Kidney (tissue), 14 donors: ENCODE measurements around the gene TRAPPC1. TPM values are rescaled to one million over a fixed set of nuclear protein-coding genes. Genes with fewer than 3 reads are reported as not detected.
A peak's percentile ranks its signal among the peaks of the same experiment; 100 is the strongest.

Source experiments
- DNase-seq, 5 donors: peaks; one replicate each; pipeline ENCODE4 v3.0.0-alpha.2; 2013 to 2020
- FAIRE-seq: peaks from 2 replicates; lab custom pipeline; 2012; peaks lifted over from hg19 to GRCh38; lab: Jason Lieb, UNC
- H3K27ac ChIP-seq, 2 donors: one replicate each; pipeline ENCODE4 v1.7.0; 2013; ENCODE audit warnings: low read depth in 2 of 2, low read length in 2 of 2, inconsistent platforms in 1 of 2
- H3K27me3 ChIP-seq: one replicate; pipeline ENCODE4 v1.7.1; 2013; ENCODE audit warnings: low read length, inconsistent platforms; ENCODE audit not compliant: control insufficient read depth, insufficient read depth
- H3K36me3 ChIP-seq, 3 donors: one replicate each; pipeline versions ENCODE4 v1.7.0 to v1.7.1; 2013; ENCODE audit warnings: low read length in 3 of 3, control low read depth in 1 of 3, inconsistent platforms in 1 of 3; ENCODE audit not compliant: insufficient read depth in 3 of 3, control insufficient read depth in 2 of 3
- H3K4me1 ChIP-seq, 3 donors: one replicate each; pipeline versions ENCODE4 v1.7.0 to v1.7.1; 2013; ENCODE audit warnings: low read length in 3 of 3, inconsistent platforms in 1 of 3, low read depth in 1 of 3; ENCODE audit not compliant: control insufficient read depth in 2 of 3, insufficient read depth in 2 of 3
- H3K4me3 ChIP-seq, 3 donors: one replicate each; pipeline versions ENCODE4 v1.7.0 to v1.8.1; 2013; ENCODE audit warnings: low read length in 3 of 3, control low read depth in 1 of 3, inconsistent platforms in 1 of 3
- H3K9ac ChIP-seq, 3 donors: one replicate each; pipeline versions ENCODE4 v1.7.0 to v1.7.1; 2013; ENCODE audit warnings: low read length in 3 of 3, control low read depth in 1 of 3, inconsistent platforms in 1 of 3
- H3K9me3 ChIP-seq, 3 donors: one replicate each; pipeline versions ENCODE4 v1.7.0 to v1.7.1; 2013; ENCODE audit warnings: low read length in 3 of 3, control low read depth in 1 of 3, inconsistent platforms in 1 of 3; ENCODE audit not compliant: control insufficient read depth in 2 of 3, insufficient read depth in 1 of 3
- CTCF ChIP-seq: IDR thresholded peaks from 3 replicates; pipeline ENCODE4 v1.5.1; 2012; ENCODE audit warnings: mild to moderate bottlenecking, moderate library complexity, borderline replicate concordance; ENCODE audit not compliant: insufficient read depth; ENCODE audit errors: extremely low read depth
- intact Hi-C: fragments of 100-400 bp; cut with DNase I; formaldehyde crosslinking; loops from one replicate; pipeline ENCODE4 v1.11.1; 2022
- polyA plus RNA-seq: library from polyadenylated mRNA; stranded (reverse); fragments of 350-450 nt; fragmentation: Illumina TruSeq; extraction: RNeasy Lipid Tissue Mini Kit (QIAGEN cat#74804); gene quantifications from one replicate; pipeline ENCODE4 v1.2.3, GENCODE V29; 2014; ENCODE audit warnings: low read depth, low replicate concordance; ENCODE audit not compliant: insufficient read depth
- total RNA-seq: library from RNA; stranded (reverse); fragmentation: NEBNext Ultra II Directional; extraction: Animal tissue kit (Norgen Biotek cat#: 25700); gene quantifications from one replicate; pipeline ENCODE4 v1.2.1, GENCODE V29; 2021
- donor health status: control.
- donor health status: control.
- donor health status: control.
- donor health status: control.
- donor health status: control.
- donor health status: DM: yes; HTN: yes; CAD: no.
- donor health status: Normal renal cell carcinoma (clear cell type).

The TRAPPC1 gene
- total and polyA plus RNA-seq, 2 donors from 2014 or later: 149 to 291 TPM

DNA sequence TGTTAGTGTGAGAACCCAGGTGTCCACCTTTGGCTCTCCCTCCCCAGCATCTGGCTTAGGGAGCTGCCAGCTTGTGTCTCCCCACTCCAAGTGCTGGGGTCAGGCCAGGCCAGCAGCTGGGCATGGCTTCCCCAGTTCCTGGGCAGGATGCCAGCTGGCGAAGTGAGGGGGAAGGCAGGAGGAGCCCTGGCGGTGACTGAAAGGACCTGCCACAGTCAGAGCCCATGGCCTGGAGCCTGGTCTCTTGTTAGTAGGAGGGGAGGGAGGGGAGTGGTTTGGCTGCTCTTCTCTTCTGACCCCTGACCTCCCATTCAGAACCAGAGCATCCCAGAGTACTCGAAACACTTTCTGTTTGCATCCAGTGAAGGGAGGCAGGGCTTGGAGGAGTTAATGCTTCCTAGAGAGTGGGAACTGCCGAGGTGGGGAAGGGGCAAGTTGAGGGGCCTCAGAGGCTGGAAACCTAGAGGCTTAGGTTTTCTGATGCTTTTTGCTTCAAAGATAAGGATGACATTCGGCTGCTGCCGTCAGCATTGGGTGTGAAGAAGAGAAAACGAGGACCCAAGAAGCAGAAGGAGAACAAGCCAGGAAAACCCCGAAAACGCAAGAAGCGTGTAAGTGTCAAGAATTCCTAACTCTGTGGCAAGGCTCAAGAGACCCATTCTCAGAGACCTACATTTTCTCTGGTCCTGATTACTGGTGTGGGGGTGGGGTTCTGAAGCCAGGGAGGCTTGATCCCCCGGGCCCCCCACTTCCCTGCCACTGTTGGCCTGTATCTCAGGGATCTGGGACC is 42.4 kb downstream of the TRAPPC1 start:
- DNase-seq (peak; percentile 83 to 98 (median 92)), FAIRE-seq (peak; percentile 76)
- peak overlapping the region in 2 of 3 donors; percentile 37 to 86 for H3K9ac ChIP-seq
- H3K36me3 ChIP-seq: peaks cover 10 to 23% (median 11%) of the 10 kb centered on the region in 3 donors
- H3K4me3 ChIP-seq: peak overlapping the region in 1 of 3 donors; percentile 35
- intact Hi-C loops: no loop called here
- peak; percentile 52 for TF ChIP-seq CTCF
- H3K4me1 ChIP-seq: peaks cover 12 to 26% (median 21%) of the 10 kb centered on the region in 3 donors
- peak overlapping the region; percentile 94 to 95 for H3K27ac ChIP-seq
- no peaks in the 10 kb centered on the region for H3K9me3 ChIP-seq
- no peaks in the 10 kb centered on the region for H3K27me3 ChIP-seq

GRCh38 chr17:7888184-7888920 is 43.4 kb downstream of the TRAPPC1 start, which contains the start of gene CHD3:
TSS of gene CHD3 (plus strand) at chr17:7888789. CDS start at chr17:7889001, 212 bp downstream.
- Histone ChIP-seq H3K4me1 (peaks cover 12 to 26% (median 21%) of the 10 kb centered on the region in 3 donors), H3K27ac (peak within 1 kb of the TSS; percentile 94 to 95), H3K27me3 (no peaks in the 10 kb centered on the region), H3K9ac (peak within 1 kb of the TSS; percentile 26 to 86 (median 82)), H3K4me3 (peak within 1 kb of the TSS; percentile 56 to 83 (median 60)), H3K9me3 (no peaks in the 10 kb centered on the region), H3K36me3 (peaks cover 8 to 13% (median 11%) of the 10 kb centered on the region in 3 donors)
- DNase-seq (peak in 1 of 5 donors; percentile 5), FAIRE-seq (no peak)
- no peak for TF ChIP-seq CTCF
- intact Hi-C loops: no loop called here

- H3K9me3 ChIP-seq: no peaks in the 10 kb centered on the region
- no peaks in the 10 kb centered on the region for H3K27me3 ChIP-seq
- H3K27ac ChIP-seq: peak overlapping the region; percentile 94 to 97
- intact Hi-C loops: no loop called here
- FAIRE-seq (peak; percentile 91), DNase-seq (peak; percentile 96 to 99 (median 98))
- peak overlapping the region; percentile 26 to 86 (median 82) for H3K9ac ChIP-seq
- H3K4me1 ChIP-seq: peaks cover 16 to 28% (median 21%) of the 10 kb centered on the region in 3 donors
- no peak for TF ChIP-seq CTCF
- peak overlapping the region; percentile 60 to 84 (median 83) for H3K4me3 ChIP-seq
- peaks cover 8 to 11% (median 10%) of the 10 kb centered on the region in 3 donors for H3K36me3 ChIP-seq
Measured at GRCh38 chr17:7887482-7888183, 44.1 kb downstream of the TRAPPC1 start.
